Stimulated activated naive B cell treated with anti-CD40 and anti-IgM and Interleukin-4, amounts not matched to agents 10 μg/mL and 1 μg/mL and 100 μg/mL, for 72 hours (primary cell): ENCODE data around the gene SYCP2L.
"Not testable (repeated sequence)": the region's sequence is repeated elsewhere in the genome, so short reads cannot be mapped to it uniquely, and the experiment has no call there.

Experiments used
- ATAC-seq, 2 donors: fragments of 150-1000 bp; cut with Tn5 transposase; replicated peaks; 2 replicates each; pipeline ENCODE4 v1.10.0; 2021; ENCODE audit warnings: moderate library complexity in 1 of 2
- DNase-seq: peaks from one replicate; pipeline ENCODE4 v3.0.0; 2021
- H3K27ac Mint-ChIP-seq: one replicate; pipeline ENCODE4 v1.8.0; 2022; ENCODE audit warnings: mild to moderate bottlenecking, mixed read lengths
- H3K27me3 Mint-ChIP-seq, 2 donors: one replicate each; pipeline ENCODE4 v1.8.0; 2022; ENCODE audit warnings: mixed read lengths in 2 of 2
- H3K36me3 Mint-ChIP-seq, 2 donors: one replicate each; pipeline ENCODE4 v1.8.0; 2022; ENCODE audit warnings: mixed read lengths in 2 of 2, mild to moderate bottlenecking in 1 of 2
- H3K4me1 Mint-ChIP-seq, 2 donors: one replicate each; pipeline ENCODE4 v1.8.0; 2022; ENCODE audit warnings: mixed read lengths in 2 of 2, mild to moderate bottlenecking in 1 of 2
- H3K4me3 Mint-ChIP-seq, 2 donors: one replicate each; pipeline ENCODE4 v1.8.0; 2022; ENCODE audit warnings: mild to moderate bottlenecking in 2 of 2, mixed read lengths in 2 of 2, moderate library complexity in 1 of 2
- H3K9me3 Mint-ChIP-seq, 2 donors: one replicate each; pipeline ENCODE4 v1.8.0; 2022; ENCODE audit warnings: mixed read lengths in 2 of 2, mild to moderate bottlenecking in 1 of 2

The SYCP2L gene

GRCh38 chr6:10886365-10886690 is 524 bp upstream of the SYCP2L start:
- not testable (repeated sequence) for H3K27ac Mint-ChIP-seq, ATAC-seq, H3K36me3 Mint-ChIP-seq, H3K9me3 Mint-ChIP-seq, DNase-seq
- Mint-ChIP-seq H3K4me1 (peaks cover 10 to 36% of the 10 kb centered on the region in 2 donors), H3K4me3 (peak overlapping the region; percentile 66 to 77), H3K27me3 (peaks cover 46 to 63% of the 10 kb centered on the region in 2 donors)

GRCh38 chr6:10890151-10890550 is 3.3 kb downstream of the SYCP2L start:
- DNase-seq: no peak
- Mint-ChIP-seq H3K9me3 (no peaks in the 10 kb centered on the region), H3K36me3 (no peaks in the 10 kb centered on the region), H3K4me1 (peaks cover 2 to 22% of the 10 kb centered on the region in 2 donors), H3K4me3 (no peak overlapping the region), H3K27ac (no peak overlapping the region), H3K27me3 (peaks cover 26 to 47% of the 10 kb centered on the region in 2 donors)
- ATAC-seq: no peak

GRCh38 chr6:10891960-10892359 is 5.1 kb downstream of the SYCP2L start:
- ATAC-seq: no peak
- H3K27ac Mint-ChIP-seq: no peak overlapping the region

GRCh38 chr6:10894958-10895357 is 8.1 kb downstream of the SYCP2L start:
- Mint-ChIP-seq H3K4me3 (no peak overlapping the region), H3K27me3 (peaks cover 24 to 29% of the 10 kb centered on the region in 2 donors), H3K4me1 (peaks cover 0 to 3% of the 10 kb centered on the region in 2 donors), H3K36me3 (no peaks in the 10 kb centered on the region), H3K9me3 (no peaks in the 10 kb centered on the region), H3K27ac (no peak overlapping the region)
- ATAC-seq (no peak), DNase-seq (no peak)

More at GRCh38 chr6:10891960-10892359, 5.1 kb downstream of the SYCP2L start:
- no peak for DNase-seq
- H3K4me1 Mint-ChIP-seq: peaks cover 2 to 16% of the 10 kb centered on the region in 2 donors
- H3K9me3 Mint-ChIP-seq: no peaks in the 10 kb centered on the region
- H3K36me3 Mint-ChIP-seq: no peaks in the 10 kb centered on the region
- peaks cover 25 to 42% of the 10 kb centered on the region in 2 donors for H3K27me3 Mint-ChIP-seq
- no peak overlapping the region for H3K4me3 Mint-ChIP-seq

GRCh38 chr6:10896691-10897090 is 9.8 kb downstream of the SYCP2L start:
- DNase-seq (no peak), ATAC-seq (no peak)
- Mint-ChIP-seq H3K4me3 (no peak overlapping the region), H3K36me3 (no peaks in the 10 kb centered on the region), H3K4me1 (peaks cover under 1 to 10% of the 10 kb centered on the region in 2 donors), H3K27me3 (peaks cover 21 to 27% of the 10 kb centered on the region in 2 donors), H3K27ac (no peak overlapping the region), H3K9me3 (peaks cover 0 to 2% of the 10 kb centered on the region in 2 donors)

- H3K27ac Mint-ChIP-seq: peak overlapping the region; percentile 51
- peak; percentile 96 to 97 for ATAC-seq
- peaks cover 7 to 21% of the 10 kb centered on the region in 2 donors for H3K4me1 Mint-ChIP-seq
Measured at GRCh38 chr6:10901770-10902169, 14.9 kb downstream of the SYCP2L start.

GRCh38 chr6:10904015-10904414 is 17.2 kb downstream of the SYCP2L start:
- Mint-ChIP-seq H3K27me3 (peaks cover 4 to 5% of the 10 kb centered on the region in 2 donors), H3K4me1 (peaks cover 7 to 21% of the 10 kb centered on the region in 2 donors), H3K4me3 (no peak overlapping the region), H3K36me3 (no peaks in the 10 kb centered on the region), H3K27ac (no peak overlapping the region), H3K9me3 (peaks cover 0 to 2% of the 10 kb centered on the region in 2 donors)
- no peak for ATAC-seq
- no peak for DNase-seq

More at GRCh38 chr6:10901770-10902169, 14.9 kb downstream of the SYCP2L start:
- H3K36me3 Mint-ChIP-seq: no peaks in the 10 kb centered on the region
- peak; percentile 38 for DNase-seq
- peak overlapping the region in 1 of 2 donors; percentile 75 for H3K4me3 Mint-ChIP-seq
- H3K9me3 Mint-ChIP-seq: peaks cover 0 to 2% of the 10 kb centered on the region in 2 donors
- H3K27me3 Mint-ChIP-seq: peaks cover 0 to 4% of the 10 kb centered on the region in 2 donors

GRCh38 chr6:10908228-10908627 is 21.4 kb downstream of the SYCP2L start:
- no peaks in the 10 kb centered on the region for H3K9me3 Mint-ChIP-seq
- DNase-seq (no peak), ATAC-seq (no peak)
- no peaks in the 10 kb centered on the region for H3K4me1 Mint-ChIP-seq
- no peaks in the 10 kb centered on the region for H3K36me3 Mint-ChIP-seq
- H3K4me3 Mint-ChIP-seq: no peak overlapping the region
- H3K27ac Mint-ChIP-seq: no peak overlapping the region
- H3K27me3 Mint-ChIP-seq: peaks cover 12 to 18% of the 10 kb centered on the region in 2 donors

GRCh38 chr6:10919520-10919919 is 32.7 kb downstream of the SYCP2L start:
- not testable (repeated sequence) for H3K9me3 Mint-ChIP-seq, H3K4me1 Mint-ChIP-seq, H3K4me3 Mint-ChIP-seq, DNase-seq, ATAC-seq, H3K27ac Mint-ChIP-seq, H3K36me3 Mint-ChIP-seq
- peaks cover 37 to 66% of the 10 kb centered on the region in 2 donors for H3K27me3 Mint-ChIP-seq

GRCh38 chr6:10933126-10933525 is 46.3 kb downstream of the SYCP2L start:
- Mint-ChIP-seq H3K36me3 (no peaks in the 10 kb centered on the region), H3K4me3 (no peak overlapping the region), H3K9me3 (no peaks in the 10 kb centered on the region), H3K4me1 (no peaks in the 10 kb centered on the region), H3K27ac (no peak overlapping the region), H3K27me3 (peaks cover 20 to 36% of the 10 kb centered on the region in 2 donors)
- ATAC-seq (no peak), DNase-seq (no peak)

- Mint-ChIP-seq H3K36me3 (no peaks in the 10 kb centered on the region), H3K9me3 (peaks cover 0 to 6% of the 10 kb centered on the region in 2 donors), H3K4me1 (no peaks in the 10 kb centered on the region), H3K4me3 (no peak overlapping the region), H3K27me3 (peaks cover 7 to 17% of the 10 kb centered on the region in 2 donors), H3K27ac (no peak overlapping the region)
- DNase-seq (no peak), ATAC-seq (no peak)
Measured at GRCh38 chr6:10939840-10940239, 53.0 kb downstream of the SYCP2L start.

GRCh38 chr6:10945845-10946244 is 59.0 kb downstream of the SYCP2L start:
- H3K27me3 Mint-ChIP-seq: peaks cover 16 to 18% of the 10 kb centered on the region in 2 donors
- ATAC-seq: no peak

GRCh38 chr6:10947966-10948365 is 61.1 kb downstream of the SYCP2L start:
- DNase-seq (no peak), ATAC-seq (no peak)
- Mint-ChIP-seq H3K4me1 (no peaks in the 10 kb centered on the region), H3K27ac (no peak overlapping the region), H3K36me3 (no peaks in the 10 kb centered on the region), H3K4me3 (no peak overlapping the region), H3K9me3 (peaks cover 3 to 4% of the 10 kb centered on the region in 2 donors), H3K27me3 (peaks cover 21 to 23% of the 10 kb centered on the region in 2 donors)

More at GRCh38 chr6:10945845-10946244, 59.0 kb downstream of the SYCP2L start:
- no peaks in the 10 kb centered on the region for H3K36me3 Mint-ChIP-seq
- no peak overlapping the region for H3K4me3 Mint-ChIP-seq
- peaks cover 3 to 4% of the 10 kb centered on the region in 2 donors for H3K9me3 Mint-ChIP-seq
- DNase-seq: no peak
- no peak overlapping the region for H3K27ac Mint-ChIP-seq
- H3K4me1 Mint-ChIP-seq: no peaks in the 10 kb centered on the region

- Mint-ChIP-seq H3K36me3 (no peaks in the 10 kb centered on the region), H3K9me3 (peaks cover 5 to 8% of the 10 kb centered on the region in 2 donors), H3K27ac (no peak overlapping the region), H3K4me1 (peaks cover 2 to 5% of the 10 kb centered on the region in 2 donors), H3K4me3 (no peak overlapping the region), H3K27me3 (peaks cover 31 to 34% of the 10 kb centered on the region in 2 donors)
- DNase-seq (no peak), ATAC-seq (no peak)
Measured at GRCh38 chr6:10949579-10950490, 63.0 kb downstream of the SYCP2L start.
